NCI-H226 (cell line): ENCODE results near the gene TRAF1.

ENCODE experiments used
- DNase-seq: peaks from one replicate; pipeline ENCODE4 v3.0.0-alpha.2; 2015

Gene TRAF1

DNA sequence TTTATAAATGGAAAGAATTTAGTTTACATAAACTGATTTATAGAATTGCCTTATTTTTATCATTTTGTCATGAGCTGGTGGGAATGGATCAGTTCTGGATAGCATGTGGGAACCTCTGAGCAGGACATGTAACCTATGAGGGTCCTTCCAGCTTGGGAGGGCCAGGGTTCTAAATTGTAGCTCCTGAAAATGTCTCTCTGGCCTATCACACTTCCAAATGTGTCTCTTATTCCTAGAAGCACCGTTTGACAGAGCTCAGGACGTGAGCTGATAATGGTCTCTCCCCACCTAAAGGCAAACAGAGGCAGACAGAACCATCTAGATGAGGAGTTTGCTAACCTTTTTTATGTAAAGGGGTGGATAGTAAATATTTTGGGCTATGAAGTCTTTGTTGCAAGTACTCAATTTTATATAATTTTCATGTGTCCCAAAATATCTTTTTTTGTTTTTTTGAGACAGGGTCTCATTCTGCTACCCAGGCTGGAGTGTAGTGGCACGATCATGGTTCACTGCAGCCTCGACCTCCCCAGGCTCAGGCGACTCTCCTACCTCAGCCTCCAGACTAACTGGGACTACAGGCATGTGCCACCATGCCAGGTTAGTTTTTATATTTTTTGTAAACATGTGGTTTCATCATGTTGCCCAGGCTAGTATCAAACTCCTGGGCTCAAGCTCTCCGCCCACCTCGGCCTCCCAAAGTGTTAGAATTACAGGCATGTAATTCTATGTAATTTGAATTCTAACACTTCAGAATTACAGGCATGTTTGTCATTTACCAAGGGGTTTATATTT is 4.0 kb downstream of the TRAF1 start:
- no peak for DNase-seq

DNA sequence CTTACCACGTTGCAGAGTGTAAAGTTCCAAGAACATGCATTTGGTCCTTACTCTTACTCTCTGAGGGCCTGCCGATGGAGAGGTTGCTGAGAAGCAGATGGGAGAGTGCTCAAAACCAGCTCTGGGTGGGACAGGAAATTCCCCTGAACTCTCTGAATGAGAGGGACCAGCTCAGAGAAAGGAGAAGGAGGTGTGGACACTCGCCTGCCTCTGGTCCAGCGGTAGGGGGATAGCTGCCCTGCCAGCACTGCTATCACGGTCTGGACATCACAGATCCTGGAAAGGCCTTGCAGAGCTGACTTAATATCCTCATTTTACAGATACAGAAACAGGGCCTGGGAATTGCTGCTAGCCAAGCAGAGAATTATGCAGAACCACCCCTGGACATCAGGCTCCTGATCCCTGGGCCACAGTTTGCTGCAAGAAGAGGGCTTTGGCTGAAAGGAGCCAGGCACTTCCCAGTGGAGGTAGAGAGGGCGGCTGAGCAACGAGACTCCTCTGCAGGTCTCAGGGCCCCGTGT is 4.9 kb downstream of the TRAF1 start:
- no peak for DNase-seq

- no peak for DNase-seq
These were observed 5.8 kb downstream of the TRAF1 start for GRCh38 chr9:120920806-120921178.

- no peak for DNase-seq
These were observed 6.5 kb downstream of the TRAF1 start for GRCh38 chr9:120919843-120920805.

- DNase-seq = no peak
These were observed 7.4 kb downstream of the TRAF1 start for GRCh38 chr9:120918931-120919842.

DNA sequence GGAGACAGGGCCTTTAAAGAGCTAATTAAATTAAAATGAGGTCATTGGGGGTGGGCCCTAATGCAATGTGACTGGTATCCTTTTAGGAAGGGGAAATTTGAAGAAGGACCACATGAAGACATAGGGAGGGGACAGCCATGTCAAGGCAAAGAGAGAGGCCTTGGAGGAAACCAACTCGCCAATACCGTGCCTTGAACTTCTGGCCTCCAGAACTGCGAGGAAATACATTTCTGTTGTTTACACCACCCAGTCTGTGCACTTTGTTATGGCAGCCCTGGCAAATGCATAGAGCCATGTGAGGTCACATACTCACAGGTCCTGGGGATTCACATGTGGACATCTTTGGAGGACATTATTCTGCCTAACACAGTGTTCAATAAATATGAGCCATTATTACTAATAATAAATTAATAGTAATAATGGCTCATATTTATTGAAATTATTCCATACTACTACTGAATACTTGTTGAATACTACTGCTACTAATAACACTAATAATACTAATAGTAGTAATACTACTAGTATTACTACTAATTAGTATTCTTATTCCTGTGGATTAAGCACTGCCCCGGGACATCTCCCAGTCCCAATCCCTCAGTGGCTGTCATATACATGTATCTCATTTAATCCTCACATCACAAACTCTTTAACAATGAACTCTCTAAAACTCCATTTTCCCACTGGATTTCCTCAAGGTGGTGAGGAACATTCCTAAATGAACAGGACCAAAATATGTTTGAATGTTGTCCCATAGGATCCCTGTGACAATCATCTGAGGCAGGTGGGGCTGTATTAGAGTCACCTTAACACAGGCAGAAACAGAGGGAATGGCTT is 8.4 kb downstream of the TRAF1 start:
- no peak for DNase-seq

GRCh38 chr9:120916991-120917880 is 9.4 kb downstream of the TRAF1 start:
- no peak for DNase-seq

- no peak for DNase-seq
These were observed 10.0 kb downstream of the TRAF1 start for GRCh38 chr9:120916588-120916987.

GRCh38 chr9:120915854-120916470 is 10.6 kb downstream of the TRAF1 start:
- DNase-seq = no peak

- DNase-seq = peak; percentile 66
These were observed 11.6 kb downstream of the TRAF1 start for GRCh38 chr9:120914953-120915352.

GRCh38 chr9:120914396-120914795 is 12.2 kb downstream of the TRAF1 start:
- no peak for DNase-seq

DNA sequence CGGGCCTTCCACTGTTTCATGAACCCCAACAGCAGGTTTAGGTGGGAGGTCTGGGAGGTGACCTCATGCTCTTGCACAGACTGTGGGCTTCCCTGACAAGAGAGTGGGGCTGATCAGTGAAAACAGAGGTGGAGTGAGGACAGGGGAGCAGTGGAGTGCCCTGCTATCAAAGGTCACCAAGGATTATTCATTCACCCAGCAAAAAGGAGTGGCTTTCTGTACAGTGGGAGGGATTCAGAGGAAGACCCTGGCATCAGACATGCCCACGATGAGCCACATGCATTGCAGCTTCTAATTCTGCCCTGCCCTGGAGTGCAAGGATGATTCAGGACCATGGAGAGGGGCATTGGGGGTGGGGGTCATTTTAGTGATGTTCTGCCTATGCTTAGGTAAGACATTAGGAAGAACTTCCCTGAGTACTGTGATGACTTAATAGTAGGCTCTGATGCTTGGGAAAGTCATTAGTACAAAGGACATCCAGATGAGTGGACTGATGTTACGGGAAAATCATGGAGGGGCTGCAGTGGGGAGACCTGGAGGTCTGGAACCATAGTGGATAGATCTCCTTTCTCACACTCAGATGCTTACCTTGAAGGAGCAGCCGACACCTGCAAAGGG is 12.8 kb downstream of the TRAF1 start:
- DNase-seq = no peak

- DNase-seq = no peak
These were observed 13.5 kb downstream of the TRAF1 start for GRCh38 chr9:120912958-120913646.

DNA sequence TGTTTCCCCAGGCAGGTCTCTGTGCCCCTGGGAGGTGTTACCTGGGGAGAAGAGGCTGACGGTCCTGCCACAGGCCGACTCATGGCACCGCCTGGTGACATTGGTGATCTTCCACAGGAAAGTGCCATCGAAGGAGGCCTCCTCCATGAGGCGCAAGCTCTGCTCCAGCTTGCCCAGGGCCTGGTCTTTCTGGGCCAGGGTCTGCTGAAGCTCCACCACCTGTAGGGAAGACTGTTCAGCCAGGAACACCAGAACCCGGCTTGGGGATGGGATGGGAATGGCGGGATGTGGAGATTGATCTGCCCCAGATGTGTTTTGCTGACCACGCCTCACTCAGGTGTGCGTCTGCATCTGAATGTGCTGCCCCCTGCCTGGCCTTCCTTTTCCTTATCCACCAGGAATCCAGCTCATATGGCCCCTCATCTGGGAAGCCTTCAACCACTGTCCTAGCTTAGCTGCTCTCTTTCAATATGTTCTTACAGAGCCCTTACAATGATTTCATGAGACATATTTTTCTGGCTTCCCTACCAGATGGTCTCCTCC is 15.2 kb downstream of the TRAF1 start:
- no peak for DNase-seq

DNA sequence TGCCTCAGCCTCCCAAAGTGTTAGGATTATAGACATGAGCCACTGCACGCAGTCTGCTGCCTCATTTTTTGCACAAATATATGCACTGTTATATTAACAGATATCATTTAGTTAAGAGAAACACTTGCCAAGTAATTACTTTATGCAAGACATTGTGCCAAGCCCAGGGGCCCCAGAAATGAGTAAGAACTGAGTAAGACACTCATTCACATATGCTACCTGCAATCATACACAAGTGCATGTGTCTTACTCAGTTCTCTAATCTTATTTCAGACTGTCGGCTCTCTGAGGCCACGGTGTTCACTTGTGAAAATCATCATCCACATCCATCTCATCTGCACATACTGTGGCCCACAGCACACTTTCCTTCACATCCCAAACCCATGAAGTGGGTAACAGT is 16.0 kb downstream of the TRAF1 start:
- no peak for DNase-seq

DNA sequence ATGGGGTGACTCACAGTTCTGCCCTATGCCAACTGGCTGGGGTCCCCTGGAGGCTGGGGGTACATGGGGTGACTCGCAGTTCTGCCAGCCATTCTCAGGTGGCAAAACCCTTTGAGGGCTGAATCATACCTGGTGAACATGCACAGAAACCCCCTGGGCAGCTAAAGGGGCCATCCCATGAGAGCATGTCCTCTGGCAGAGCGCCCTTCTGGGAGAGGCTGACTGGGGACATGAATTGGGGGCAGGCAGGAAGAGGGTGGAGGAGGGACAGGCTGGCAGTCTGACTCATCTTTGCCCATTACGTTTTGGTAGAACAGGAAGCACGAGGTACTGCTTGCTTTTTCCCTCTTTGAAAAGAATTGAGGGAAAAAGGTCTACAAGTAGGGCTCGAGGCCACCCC is 16.7 kb downstream of the TRAF1 start:
- DNase-seq = no peak

DNA sequence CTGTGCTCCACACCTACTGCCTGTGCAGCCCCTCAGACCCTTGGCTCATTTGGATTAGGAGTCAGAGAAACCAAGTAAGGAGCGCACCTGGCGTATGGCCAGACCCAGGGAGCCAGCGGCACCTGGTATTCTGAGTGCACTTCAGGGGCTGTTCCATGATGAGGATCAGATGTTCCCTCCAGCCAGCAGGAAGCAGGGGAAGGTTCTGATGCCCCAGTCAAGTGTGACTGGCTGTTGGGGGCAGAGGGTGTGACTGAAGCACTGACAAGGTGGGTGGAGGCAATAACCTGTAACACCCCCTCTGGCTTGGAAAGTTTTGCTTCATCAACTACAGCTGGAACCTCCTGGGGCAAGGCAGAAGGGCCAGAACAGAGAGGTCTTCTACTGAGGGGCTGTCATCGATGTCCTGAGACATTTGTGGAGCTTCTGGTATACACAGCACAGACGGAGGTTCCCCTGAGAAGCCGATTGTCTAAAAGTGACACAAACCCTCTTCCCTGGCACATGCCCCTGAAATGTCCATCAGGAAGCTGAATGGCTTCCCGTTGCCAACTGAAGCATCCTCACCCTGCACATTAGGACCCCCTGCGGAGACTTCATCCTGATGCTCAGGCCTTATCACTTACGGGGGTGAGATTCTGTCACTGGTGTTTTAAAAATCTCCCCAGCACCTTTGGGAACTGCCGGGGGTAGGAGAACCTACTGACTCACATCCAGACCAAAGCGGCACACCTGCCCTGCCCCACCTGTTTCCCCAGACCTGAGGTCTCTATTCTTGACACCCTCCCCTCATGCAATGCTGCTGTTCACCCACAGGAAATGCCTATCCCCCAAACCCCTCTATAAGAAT is 21.1 kb downstream of the TRAF1 start:
- no peak for DNase-seq

- DNase-seq = no peak
These were observed 21.7 kb downstream of the TRAF1 start for GRCh38 chr9:120904978-120905301.
